OCI-LY1 (cell line): ENCODE data around the gene PPP2R2D.

Source experiments
- EZH2 ChIP-seq: fragments of 200-600 bp; sonication (generic), shearing (Covaris generic); IDR thresholded peaks from 2 replicates; pipeline ENCODE4 v1.8.0; 2017; ENCODE audit warnings: borderline replicate concordance, mixed run types, mild to moderate bottlenecking, antibody characterized with exemption, low read length, moderate library complexity, mixed read lengths
- TF ChIP-seq, protein P1 (sequence below): fragments of 200-600 bp; sonication (generic), shearing (Covaris generic); IDR thresholded peaks from 2 replicates; pipeline ENCODE4 v1.5.1; 2017; ENCODE audit warnings: mild to moderate bottlenecking, antibody characterized with exemption, low read length, moderate library complexity, mixed read lengths

- TF ChIP-seq, protein P1, sequence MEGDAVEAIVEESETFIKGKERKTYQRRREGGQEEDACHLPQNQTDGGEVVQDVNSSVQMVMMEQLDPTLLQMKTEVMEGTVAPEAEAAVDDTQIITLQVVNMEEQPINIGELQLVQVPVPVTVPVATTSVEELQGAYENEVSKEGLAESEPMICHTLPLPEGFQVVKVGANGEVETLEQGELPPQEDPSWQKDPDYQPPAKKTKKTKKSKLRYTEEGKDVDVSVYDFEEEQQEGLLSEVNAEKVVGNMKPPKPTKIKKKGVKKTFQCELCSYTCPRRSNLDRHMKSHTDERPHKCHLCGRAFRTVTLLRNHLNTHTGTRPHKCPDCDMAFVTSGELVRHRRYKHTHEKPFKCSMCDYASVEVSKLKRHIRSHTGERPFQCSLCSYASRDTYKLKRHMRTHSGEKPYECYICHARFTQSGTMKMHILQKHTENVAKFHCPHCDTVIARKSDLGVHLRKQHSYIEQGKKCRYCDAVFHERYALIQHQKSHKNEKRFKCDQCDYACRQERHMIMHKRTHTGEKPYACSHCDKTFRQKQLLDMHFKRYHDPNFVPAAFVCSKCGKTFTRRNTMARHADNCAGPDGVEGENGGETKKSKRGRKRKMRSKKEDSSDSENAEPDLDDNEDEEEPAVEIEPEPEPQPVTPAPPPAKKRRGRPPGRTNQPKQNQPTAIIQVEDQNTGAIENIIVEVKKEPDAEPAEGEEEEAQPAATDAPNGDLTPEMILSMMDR = no peak
- TF ChIP-seq EZH2 = no peak
Measured at GRCh38 chr10:131997366-131998049, 96.7 kb downstream of the PPP2R2D start.
